Activated naive CD4-positive, alpha-beta T cell treated with anti-CD3 and anti-CD28 coated beads, Interleukin-2, amount 50 U/mL, for 72 hours (primary cell): ENCODE measurements around the gene CIDEB. TPM values are rescaled to one million over a fixed set of nuclear protein-coding genes. Genes with fewer than 3 reads are reported as not detected.
"Not testable (repeated sequence)": the region's sequence is repeated elsewhere in the genome, so short reads cannot be mapped to it uniquely, and the experiment has no call there.

ENCODE experiments used
- ATAC-seq, 2 donors: fragments of 150-1000 bp; cut with Tn5 transposase; 2 replicates each; pipeline ENCODE4 v1.10.0; 2021; ENCODE audit warnings: mild to moderate bottlenecking in 2 of 2, moderate library complexity in 2 of 2
- DNase-seq, 2 donors: peaks; one replicate each; pipeline ENCODE4 v3.0.0; 2021 to 2022; ENCODE audit warnings: low spot score in 2 of 2
- H3K27ac Mint-ChIP-seq, 2 donors: one replicate each; pipeline ENCODE4 v1.8.0; 2022; ENCODE audit warnings: mild to moderate bottlenecking in 2 of 2, mixed read lengths in 2 of 2
- H3K36me3 Mint-ChIP-seq, 2 donors: one replicate each; pipeline ENCODE4 v1.8.0; 2022; ENCODE audit warnings: mixed read lengths in 2 of 2
- H3K9me3 Mint-ChIP-seq, 2 donors: one replicate each; pipeline ENCODE4 v1.8.0; 2022; ENCODE audit warnings: mixed read lengths in 2 of 2
- total RNA-seq, 2 donors: library from RNA; stranded (reverse); gene quantifications; one replicate each; pipeline ENCODE4 v1.2.3, GENCODE V29; 2022

Gene CIDEB
- total RNA-seq, 2 donors from 2014 or later = 6.9 to 17.0 TPM

- DNase-seq = no peak
Measured at GRCh38 chr14:24337144-24337823, 29.5 kb upstream of the CIDEB start.

GRCh38 chr14:24335461-24336171, 27.8 kb upstream of the CIDEB start:
- no peak overlapping the region for H3K27ac Mint-ChIP-seq
- no peaks in the 10 kb centered on the region for H3K9me3 Mint-ChIP-seq
- H3K36me3 Mint-ChIP-seq = peaks cover 5% of the 10 kb centered on the region in 2 donors
- DNase-seq (no peak), ATAC-seq (no peak)

More at GRCh38 chr14:24337144-24337823, 29.5 kb upstream of the CIDEB start:
- Mint-ChIP-seq H3K27ac (no peak overlapping the region), H3K9me3 (no peaks in the 10 kb centered on the region), H3K36me3 (peaks cover 3 to 5% of the 10 kb centered on the region in 2 donors)
- no peak for ATAC-seq

GRCh38 chr14:24334431-24335291, 26.9 kb upstream of the CIDEB start, which contains the start of gene ADCY4:
TSS of gene ADCY4 (minus strand) at chr14:24335071. CDS start at chr14:24334652, 419 bp downstream.
- DNase-seq (no peak), ATAC-seq (peak in 1 of 2 donors; percentile 25)
- Mint-ChIP-seq H3K9me3 (no peaks in the 10 kb centered on the region), H3K36me3 (peaks cover 5% of the 10 kb centered on the region in 2 donors), H3K27ac (no peak within 1 kb of the TSS)

- peak overlapping the region in 1 of 2 donors; percentile 41 for H3K27ac Mint-ChIP-seq
- H3K36me3 Mint-ChIP-seq = peaks cover 5% of the 10 kb centered on the region in 2 donors
Measured at GRCh38 chr14:24332268-24332993, 24.7 kb upstream of the CIDEB start.

GRCh38 chr14:24331731-24332267, 24.0 kb upstream of the CIDEB start:
- ATAC-seq (peak in 1 of 2 donors; percentile 8), DNase-seq (no peak)
- no peaks in the 10 kb centered on the region for H3K9me3 Mint-ChIP-seq
- peaks cover 5% of the 10 kb centered on the region in 2 donors for H3K36me3 Mint-ChIP-seq
- H3K27ac Mint-ChIP-seq = peak overlapping the region in 1 of 2 donors; percentile 41

More at GRCh38 chr14:24332268-24332993, 24.7 kb upstream of the CIDEB start:
- no peaks in the 10 kb centered on the region for H3K9me3 Mint-ChIP-seq
- ATAC-seq (peak; percentile 78 to 86), DNase-seq (peak; percentile 72 to 81)

- DNase-seq = no peak
- H3K9me3 Mint-ChIP-seq = no peaks in the 10 kb centered on the region
- H3K36me3 Mint-ChIP-seq = peaks cover 5% of the 10 kb centered on the region in 2 donors
- no peak overlapping the region for H3K27ac Mint-ChIP-seq
- no peak for ATAC-seq
Measured at GRCh38 chr14:24330973-24331674, 23.3 kb upstream of the CIDEB start.

- peaks cover 0 to 5% of the 10 kb centered on the region in 2 donors for H3K36me3 Mint-ChIP-seq
- ATAC-seq (peak in 1 of 2 donors; percentile 52), DNase-seq (no peak)
- no peak overlapping the region for H3K27ac Mint-ChIP-seq
- H3K9me3 Mint-ChIP-seq = no peaks in the 10 kb centered on the region
Measured at GRCh38 chr14:24329736-24330135, 22.0 kb upstream of the CIDEB start.

GRCh38 chr14:24329073-24329663, 21.4 kb upstream of the CIDEB start:
- Mint-ChIP-seq H3K36me3 (peaks cover 0 to 5% of the 10 kb centered on the region in 2 donors), H3K27ac (no peak overlapping the region), H3K9me3 (no peaks in the 10 kb centered on the region)
- DNase-seq (no peak), ATAC-seq (no peak)

GRCh38 chr14:24327914-24328313, 20.1 kb upstream of the CIDEB start:
- not testable (repeated sequence) for H3K9me3 Mint-ChIP-seq, DNase-seq, H3K27ac Mint-ChIP-seq, ATAC-seq, H3K36me3 Mint-ChIP-seq

GRCh38 chr14:24327303-24327702, 19.5 kb upstream of the CIDEB start:
- no peak for ATAC-seq
- H3K36me3 Mint-ChIP-seq = peaks cover 0 to 2% of the 10 kb centered on the region in 2 donors
- H3K9me3 Mint-ChIP-seq = no peaks in the 10 kb centered on the region
- no peak for DNase-seq
- H3K27ac Mint-ChIP-seq = peak overlapping the region in 1 of 2 donors; percentile 25

- ATAC-seq (no peak), DNase-seq (no peak)
- H3K9me3 Mint-ChIP-seq = no peaks in the 10 kb centered on the region
- H3K27ac Mint-ChIP-seq = no peak overlapping the region
- no peaks in the 10 kb centered on the region for H3K36me3 Mint-ChIP-seq
Measured at GRCh38 chr14:24325963-24326362, 18.2 kb upstream of the CIDEB start.

GRCh38 chr14:24325041-24325530, 17.3 kb upstream of the CIDEB start:
- Mint-ChIP-seq H3K9me3 (no peaks in the 10 kb centered on the region), H3K36me3 (no peaks in the 10 kb centered on the region), H3K27ac (peak overlapping the region in 1 of 2 donors; percentile 53)
- DNase-seq (no peak), ATAC-seq (no peak)

- no peaks in the 10 kb centered on the region for H3K9me3 Mint-ChIP-seq
- no peak overlapping the region for H3K27ac Mint-ChIP-seq
- no peaks in the 10 kb centered on the region for H3K36me3 Mint-ChIP-seq
- DNase-seq (no peak), ATAC-seq (no peak)
Measured at GRCh38 chr14:24324024-24324423, 16.2 kb upstream of the CIDEB start.

- H3K36me3 Mint-ChIP-seq = no peaks in the 10 kb centered on the region
- no peak overlapping the region for H3K27ac Mint-ChIP-seq
- no peaks in the 10 kb centered on the region for H3K9me3 Mint-ChIP-seq
- DNase-seq = no peak
- no peak for ATAC-seq
Measured at GRCh38 chr14:24323341-24323740, 15.6 kb upstream of the CIDEB start.

- peaks cover 0 to 4% of the 10 kb centered on the region in 2 donors for H3K36me3 Mint-ChIP-seq
- DNase-seq (no peak), ATAC-seq (no peak)
- H3K9me3 Mint-ChIP-seq = no peaks in the 10 kb centered on the region
- H3K27ac Mint-ChIP-seq = no peak overlapping the region
Measured at GRCh38 chr14:24322672-24323071, 14.9 kb upstream of the CIDEB start.
